Measurements from ENCODE around the gene CHST11.

The CHST11 gene

DNA sequence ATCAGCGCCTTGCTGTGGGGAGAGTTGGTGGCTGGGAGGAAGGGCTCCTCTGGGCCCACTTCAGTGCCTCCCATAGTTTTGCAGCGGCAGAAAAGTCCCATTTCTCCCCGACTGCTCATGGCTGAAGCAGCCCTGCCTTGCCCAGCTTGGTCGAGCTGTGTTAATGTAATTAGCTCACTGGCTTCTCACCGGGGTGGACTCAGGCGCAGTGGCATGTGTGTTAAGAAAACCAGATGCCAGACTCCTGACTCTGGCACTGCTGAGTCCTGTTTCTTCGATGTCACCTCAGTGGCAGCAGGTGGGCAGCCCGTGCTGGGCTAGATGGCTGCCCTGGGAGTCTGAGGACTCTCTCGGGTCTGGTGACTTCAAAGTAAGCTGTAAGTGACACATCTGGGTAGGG, 47.4 kb downstream of the CHST11 start:
- DNase-seq (ENCODE audit: low read depth), result no peak

DNA sequence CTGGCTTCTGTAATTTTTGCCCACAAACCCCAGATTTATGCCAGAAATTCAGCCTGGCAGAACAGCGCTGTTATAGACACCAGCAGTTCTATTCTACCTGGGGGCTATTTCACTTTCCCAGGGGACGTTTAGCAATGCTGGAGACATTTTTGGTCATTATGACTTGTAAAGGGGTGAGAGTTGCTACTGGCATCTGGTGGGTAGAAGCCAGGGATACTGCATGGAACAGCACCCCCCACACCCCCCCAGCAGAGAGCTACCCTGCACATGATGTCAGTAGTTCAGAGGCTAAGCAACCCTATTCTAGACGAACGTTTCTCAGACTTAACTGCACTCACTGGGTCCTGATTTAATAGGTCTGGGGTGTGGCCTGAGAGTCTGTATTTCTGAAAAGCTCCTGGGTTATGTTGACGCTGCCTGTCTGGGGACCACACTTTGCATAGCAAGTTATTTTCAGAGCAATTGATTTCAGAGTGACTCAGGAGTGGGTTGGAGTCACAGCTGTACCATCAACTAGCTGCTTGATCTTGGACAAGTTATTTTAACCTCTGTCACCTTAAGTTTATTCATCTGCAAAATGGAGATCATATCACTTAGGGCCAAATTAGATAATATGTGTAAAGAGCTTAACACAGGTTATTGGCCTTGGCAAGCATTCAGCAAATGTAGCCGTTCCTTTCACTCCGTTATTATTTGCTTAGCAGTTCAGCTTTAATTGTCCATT, 48.5 kb downstream of the CHST11 start:
- no peak for DNase-seq (ENCODE audit: low read depth)

DNA sequence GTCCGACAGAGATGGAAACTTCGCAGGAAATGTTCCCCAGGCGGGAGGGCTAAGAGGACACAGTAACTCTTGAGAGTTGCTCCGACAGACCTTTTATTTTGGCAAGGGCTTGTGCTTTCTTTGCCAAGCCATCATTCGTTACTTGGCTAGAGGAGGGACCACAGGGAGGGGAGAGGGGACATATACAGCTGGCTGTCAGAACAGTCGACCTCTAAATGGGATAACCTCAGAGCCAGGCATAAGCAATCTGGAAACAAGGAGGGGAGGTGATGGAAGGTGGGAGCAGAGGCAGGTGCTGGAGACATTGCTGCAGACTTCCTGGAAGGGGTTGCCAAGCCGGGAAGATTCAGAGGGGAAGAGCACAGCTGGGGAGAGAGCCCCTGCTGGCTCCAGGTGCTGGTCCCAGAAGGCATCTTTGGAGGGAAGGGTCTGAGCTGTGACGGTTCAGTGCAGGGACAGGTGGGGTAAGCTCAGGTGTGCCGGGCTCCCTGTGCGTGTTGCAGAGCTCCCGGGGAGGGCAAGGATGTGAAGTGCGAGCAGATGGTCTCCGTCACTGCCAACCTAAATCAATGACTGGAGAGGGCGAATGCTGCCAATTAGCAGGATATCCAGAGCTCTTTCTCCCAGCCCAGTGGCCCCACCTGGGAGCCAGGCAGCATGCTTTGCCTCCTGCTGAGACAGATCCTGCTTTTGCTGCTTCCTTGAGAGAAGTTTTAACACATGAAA, 50.1 kb downstream of the CHST11 start:
- no peak for DNase-seq (ENCODE audit: low read depth)

DNA sequence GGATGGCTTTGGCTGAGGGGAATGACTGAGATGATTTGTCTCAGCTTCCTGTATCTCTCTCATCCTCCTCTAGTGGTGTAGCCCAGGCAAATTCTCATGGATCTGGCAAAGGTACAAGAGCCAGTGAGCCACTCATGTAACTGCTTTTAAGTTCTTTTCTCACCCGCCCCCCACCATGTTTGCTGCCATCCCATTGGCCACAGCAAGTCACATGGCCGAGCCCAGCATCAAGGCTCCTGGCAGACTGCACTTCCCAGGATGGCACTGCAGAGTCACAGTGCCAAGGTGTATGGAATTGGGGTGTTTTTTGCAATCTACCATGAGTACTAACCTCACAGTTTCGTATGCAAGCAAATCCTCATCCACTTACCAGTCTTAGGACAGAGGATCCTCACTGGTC, 50.9 kb downstream of the CHST11 start:
- no peak for DNase-seq (ENCODE audit: low read depth)

DNA sequence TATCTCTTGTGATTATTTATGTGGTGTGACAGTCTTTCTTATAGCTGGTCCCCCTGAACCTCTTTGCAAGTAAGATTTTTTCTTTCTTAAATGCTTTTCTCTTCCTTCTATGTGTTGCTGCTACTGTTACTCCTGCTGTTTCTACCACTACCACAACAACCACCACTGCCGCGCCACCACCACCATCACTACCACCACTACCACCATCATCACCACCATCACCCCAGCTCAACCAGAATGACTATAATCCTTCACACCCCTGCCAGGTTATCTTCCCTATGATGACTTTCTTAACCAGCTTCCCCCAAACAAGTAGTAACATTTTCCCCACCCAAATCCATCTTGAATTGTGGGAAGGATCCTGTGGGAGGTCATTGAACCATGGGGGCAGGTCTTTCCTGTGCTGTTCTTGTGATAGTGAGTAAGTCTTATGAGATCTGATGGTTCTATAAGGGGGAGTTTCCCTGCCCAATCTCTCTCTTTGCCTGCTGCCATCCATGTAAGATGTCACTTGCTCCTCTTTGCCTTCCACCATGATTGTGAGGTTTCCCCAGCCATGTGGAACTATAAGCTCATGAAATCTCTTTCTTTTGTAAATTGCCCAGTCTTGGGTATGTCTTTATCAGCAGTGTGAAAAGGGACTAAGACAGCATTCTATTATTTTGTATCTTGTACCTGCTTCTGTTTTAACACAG, 52.2 kb downstream of the CHST11 start:
- no peak for DNase-seq (ENCODE audit: low read depth)

DNA sequence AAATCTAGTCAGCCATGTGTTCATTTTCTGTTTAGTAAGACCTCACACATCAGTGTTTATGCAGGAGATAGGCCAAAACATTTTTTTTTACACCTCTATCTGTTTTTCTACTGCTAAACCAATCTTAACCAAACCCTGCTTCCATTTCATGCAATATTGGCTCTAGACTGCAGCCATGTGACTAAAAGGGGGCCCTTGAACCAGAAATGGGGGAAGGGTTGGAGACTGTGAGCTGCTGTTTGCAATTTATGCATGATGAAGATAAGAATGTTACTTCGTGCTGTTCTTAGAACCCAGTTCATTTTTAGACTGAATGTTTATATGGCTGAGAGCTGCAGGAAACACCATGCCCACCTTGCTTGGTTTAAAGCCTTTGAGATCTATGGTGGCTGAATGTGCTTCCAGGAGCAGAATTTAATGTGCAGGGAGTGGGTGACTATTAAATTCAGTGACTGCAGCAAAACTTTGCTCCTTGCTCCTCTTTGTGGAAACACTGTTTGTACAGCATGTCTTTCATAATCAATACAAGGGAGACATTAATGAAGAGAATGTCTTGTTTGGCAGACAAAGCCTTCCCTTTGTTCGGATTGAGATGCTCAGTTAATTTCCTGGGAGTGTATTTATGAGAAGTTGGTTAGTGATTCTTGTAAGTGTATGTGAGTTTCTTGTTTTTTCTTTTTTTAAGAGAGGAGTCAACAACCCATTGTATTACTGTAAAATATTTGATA, 53.6 kb downstream of the CHST11 start:
- DNase-seq (ENCODE audit: low read depth), result no peak

DNA sequence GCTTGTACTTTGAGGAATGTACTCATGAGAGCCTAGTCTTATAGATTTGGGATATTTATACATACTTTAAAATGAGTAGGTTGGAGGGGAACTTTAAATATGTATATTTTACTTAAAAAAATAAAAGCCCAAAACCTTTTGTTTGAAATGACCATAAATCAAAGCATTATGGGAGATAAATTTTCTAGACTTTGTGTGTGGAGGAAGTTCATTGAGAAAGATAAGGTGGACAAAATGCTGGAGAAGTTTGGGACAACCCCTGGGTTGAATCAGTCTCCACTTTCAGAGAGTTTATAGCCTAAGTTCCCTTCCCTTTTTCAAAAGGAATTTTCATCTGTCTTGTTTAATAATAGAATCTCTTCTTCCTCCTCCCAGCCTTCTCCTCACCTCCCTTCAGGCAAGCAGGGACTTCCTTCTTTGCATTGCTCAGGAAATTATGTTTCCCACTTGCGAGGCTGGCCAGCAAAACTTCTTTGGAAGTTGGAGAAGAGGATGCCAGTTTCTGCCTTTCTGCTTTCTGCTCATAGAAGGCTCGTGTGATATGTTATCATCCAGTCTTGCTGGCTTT, 54.2 kb downstream of the CHST11 start:
- DNase-seq (ENCODE audit: low read depth), result no peak

DNA sequence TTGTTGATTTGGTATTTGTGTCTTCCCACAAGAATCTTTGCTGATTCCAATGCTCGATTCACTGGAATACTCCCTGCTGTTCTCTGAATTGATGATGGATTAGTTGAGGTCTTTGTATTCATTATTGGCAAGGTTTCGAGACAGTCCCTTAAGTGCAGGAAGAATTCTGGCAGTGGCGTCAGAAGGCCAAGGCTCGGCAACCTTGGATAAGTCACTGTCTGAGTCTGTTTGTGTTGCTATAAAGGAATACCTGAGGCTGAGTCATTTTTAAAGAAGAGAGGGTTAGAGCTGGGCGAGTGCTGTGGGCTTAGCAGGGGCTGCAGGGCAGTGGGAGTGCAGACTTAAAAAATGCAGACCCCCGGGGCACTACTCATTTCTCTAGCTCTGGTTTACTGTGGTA, 56.9 kb downstream of the CHST11 start:
- DNase-seq (ENCODE audit: low read depth), result no peak

DNA sequence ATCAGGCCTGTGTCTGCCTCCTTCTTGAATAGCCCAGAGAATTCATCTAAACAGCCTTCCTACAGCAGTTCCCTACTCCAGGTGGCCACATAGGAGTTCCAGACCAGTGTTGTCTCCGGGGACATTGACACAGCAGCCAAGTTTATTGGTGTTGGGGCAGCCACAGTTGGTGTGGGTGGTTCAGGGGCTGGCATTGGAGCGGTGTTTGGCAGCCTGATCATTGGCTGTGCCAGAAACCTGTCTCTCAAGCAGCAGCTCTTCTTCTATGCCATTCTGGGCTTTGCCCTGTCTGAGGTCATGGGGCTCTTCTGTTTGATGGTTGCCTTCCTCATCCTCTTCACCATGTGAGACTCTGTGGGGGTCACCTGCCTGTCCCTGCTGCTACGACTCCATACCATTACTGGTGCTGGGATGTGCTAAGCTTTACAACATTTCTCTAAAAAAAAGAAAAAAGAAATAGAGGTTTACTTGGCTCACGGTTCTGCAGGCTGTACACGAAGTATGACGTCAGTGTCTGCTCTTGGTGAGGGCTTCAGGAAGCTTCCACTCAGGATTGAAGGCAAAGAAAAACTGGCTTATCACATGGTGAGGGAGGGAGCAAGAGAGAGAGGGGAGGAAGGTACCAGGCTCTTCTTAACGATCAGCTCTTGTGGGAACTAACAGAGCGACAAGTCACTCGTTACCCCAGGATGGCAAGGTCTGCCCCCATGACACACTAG, 57.5 kb downstream of the CHST11 start:
- DNase-seq (ENCODE audit: low read depth), result no peak

DNA sequence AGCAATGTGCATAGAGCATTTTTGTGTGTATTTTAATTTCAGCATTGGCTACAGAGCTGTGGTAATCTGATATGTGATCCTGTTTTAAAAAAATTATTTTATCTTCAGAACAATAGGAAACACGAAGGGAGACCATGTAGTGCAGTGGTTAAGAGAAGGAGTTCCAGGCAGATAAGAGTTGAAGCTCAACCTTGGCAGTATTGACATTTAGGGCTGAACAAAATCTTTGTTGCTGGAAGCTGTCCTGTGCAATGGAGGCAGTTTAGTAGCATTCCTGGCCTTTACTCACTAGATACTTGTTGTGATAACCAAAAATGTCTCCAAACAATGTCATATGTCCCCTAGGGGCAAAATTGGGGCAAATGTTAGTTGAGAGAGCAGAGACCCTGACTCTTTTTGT, 59.2 kb downstream of the CHST11 start:
- DNase-seq (ENCODE audit: low read depth), result no peak

DNA sequence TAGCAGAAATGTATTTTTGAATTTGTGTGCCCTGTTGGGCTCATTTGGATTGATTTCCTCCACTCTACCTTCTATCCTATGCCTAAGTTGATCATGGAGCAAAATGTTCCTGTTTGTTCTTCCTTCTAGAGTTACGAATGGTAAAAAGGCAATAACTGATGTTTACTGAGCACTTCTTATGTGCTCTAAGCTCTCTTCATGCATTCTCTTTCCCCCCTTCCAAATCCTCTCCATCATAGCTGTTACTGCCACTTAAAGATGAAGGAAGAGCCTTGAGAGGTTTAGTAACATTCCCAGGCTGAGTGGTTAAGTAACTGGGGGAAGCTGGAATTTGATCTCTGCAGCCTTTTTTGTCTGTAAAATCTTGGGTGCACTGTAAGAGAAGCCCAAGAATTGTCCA, 60.1 kb downstream of the CHST11 start:
- DNase-seq (ENCODE audit: low read depth), result no peak

DNA sequence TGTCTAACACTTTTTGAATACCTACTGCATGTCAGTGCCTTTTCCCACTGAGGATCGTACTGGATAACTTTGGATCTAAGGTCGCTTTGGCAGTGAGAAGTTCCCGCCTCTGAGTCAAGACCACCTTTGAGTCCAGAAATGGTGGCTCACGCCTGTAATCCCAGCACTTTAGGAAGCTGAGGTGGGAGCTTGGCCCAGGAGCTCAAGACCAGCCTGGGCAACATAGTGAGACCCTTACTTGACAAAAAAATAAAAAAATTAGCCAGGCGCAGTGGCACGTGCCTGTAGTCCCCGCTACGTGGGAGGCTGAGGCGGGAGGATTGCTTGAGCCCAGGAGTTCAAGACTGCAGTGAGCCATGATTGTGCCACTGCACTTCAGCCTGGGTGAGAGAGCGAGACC, 61.1 kb downstream of the CHST11 start:
- DNase-seq (ENCODE audit: low read depth), result no peak

DNA sequence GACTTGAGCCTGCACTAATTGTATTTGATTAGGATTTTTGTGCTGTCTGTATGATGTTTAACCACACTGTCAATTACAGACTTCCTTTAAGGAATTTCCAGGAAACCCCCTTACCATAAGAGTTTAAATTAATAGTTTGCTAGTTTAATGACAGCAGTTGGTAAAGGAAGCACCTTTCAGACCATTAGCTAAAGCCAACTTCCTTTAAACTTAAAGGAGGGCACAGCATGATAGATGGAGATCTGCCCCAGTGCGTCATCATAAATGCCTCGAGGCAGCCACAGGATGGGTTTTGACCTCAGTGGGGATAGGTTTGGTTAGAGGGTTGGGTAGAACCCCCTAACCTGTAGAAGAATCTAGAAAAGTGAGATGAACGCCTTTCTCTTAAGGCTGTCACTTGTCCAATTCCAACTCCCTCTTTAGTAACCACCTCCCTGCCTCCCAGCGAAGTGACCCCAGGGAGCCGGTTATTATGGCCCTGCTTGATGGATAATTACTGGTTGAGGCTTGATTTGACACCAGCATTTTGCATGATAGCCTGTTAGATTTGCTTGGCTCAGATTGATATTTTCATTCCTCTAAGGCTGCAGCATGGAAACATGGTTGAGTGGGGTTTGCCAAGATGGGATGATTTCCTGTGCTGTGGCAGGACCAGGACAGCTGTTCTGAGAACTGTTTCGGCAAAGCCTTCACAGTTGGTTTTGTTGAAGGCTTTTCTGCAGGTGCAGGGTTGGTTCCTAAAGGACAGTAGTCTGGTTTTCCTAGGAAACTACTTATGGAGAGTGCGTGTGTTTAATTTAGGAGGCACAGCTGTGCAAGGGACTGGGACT, 62.7 kb downstream of the CHST11 start:
- peak; percentile 54 for DNase-seq (ENCODE audit: low read depth)

DNA sequence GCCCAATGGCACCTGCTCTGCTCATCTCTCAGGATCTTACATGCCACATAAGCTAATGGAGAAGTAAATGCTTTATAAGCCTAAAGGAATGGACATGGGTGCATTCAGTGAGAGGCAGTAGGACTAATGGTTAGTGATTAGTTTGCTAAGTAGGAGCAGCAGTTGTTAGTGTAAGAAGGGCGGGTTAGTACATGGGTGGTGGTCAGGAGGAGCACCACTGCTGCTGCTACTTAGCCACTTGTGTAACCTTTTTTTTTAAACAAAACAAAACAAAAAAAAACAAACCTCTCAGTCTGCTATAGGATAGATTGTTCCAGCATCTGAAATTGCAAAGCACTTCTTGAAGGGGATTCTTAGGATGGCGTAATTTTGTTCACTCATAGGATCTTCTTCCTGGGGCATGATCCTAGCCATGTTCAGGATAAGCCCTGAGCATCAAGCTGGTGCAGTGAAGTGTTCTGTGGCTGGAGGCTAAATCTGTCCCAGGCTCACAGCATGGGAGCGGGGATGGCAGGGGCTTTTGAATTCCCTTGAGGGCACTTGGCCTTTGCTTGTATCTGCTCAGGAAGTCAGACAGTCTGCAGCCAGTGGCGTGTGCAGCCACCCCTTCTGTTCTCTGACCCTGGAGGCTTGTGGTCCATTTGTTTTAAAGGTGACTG, 63.6 kb downstream of the CHST11 start:
- DNase-seq (ENCODE audit: low read depth), result no peak

DNA sequence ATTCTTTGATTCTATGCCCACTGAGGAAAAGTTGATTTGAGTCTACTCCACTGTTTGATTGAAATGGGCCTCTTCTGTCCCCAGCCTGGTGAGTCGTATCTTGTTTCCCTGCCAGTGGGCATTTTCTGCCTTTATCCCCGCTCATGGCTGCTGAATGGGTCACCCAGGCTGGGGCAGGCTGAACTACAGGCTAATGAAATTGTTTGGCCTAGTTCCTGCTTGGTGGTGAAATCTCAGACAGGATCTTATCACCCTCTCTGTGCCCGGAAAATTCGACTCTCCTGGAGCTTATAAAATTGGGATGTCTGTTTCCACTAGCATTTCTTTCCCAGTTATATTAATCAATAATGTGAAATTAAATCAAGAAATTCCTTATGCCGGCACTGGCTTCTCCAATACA, 65.0 kb downstream of the CHST11 start:
- no peak for DNase-seq (ENCODE audit: low read depth)

DNA sequence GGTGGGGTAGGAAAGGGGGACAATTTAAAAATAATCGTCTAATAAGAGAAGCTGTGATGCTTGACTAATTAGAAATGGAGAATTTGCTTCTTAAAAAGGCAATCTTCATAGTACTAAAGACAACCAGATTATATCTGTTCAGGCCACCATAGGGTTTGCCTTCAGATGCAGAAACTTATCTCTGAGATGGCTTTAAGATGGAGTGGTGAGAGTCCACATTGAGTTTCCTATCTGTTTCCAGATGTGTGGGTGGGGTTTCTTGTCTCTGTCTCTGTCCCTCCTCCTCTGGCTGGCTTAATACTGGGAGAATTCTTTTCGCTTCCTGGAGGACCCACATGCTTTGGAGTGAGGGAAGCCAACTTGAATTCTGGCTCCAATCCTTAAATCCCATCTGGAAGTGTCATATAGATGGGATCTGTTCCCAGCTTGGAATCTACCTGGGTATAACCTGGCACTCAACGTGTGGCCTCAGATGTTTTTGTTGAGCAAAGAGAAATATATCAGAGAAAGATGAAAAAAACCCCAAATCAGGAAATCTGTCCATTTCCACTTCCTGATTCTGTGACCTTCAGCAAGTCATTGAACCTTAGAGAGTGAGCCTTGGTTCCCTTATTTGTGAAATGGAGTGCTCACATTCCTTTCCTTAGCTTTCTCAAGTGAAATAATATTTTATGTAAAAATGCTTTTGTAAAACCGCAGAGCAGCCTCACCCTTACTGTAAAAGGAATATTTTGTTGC, 66.4 kb downstream of the CHST11 start:
- no peak for DNase-seq (ENCODE audit: low read depth)

DNA sequence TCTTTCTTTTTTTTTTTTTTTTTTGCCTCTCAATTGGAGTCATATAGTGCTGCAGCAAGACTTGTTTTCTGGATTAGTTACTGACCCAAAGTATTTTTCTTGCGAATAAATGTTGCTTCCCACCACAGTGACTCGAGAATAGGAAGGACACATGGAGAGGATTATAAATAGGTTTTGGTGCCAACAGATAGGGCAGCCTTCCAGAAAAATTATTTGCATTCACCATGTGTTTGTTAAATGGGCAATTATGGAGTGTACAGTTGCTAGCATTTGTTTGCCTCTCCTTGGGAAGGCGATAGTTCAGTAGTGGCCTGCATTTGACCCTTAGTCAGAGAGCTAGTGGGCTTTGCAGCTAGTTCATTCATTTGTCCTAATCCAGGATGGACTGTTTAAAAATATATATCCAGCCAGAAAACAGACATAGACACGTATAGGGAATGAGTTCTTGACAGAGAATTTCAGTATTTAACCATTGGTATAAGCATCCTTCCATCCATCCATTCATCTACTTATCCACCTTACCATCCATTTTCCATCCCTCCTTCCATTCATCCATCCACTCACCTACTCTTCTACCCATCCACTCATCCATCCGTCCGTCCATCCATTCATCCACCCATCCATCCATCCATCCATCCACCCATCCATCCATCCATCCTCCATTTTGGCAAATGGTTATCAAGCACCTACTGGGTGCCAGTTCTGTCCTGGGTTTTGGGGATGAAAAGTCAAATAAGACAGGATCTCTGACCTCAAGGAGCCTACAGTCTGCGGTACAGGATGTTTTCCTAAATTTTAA, 67.5 kb downstream of the CHST11 start:
- no peak for DNase-seq (ENCODE audit: low read depth)

DNA sequence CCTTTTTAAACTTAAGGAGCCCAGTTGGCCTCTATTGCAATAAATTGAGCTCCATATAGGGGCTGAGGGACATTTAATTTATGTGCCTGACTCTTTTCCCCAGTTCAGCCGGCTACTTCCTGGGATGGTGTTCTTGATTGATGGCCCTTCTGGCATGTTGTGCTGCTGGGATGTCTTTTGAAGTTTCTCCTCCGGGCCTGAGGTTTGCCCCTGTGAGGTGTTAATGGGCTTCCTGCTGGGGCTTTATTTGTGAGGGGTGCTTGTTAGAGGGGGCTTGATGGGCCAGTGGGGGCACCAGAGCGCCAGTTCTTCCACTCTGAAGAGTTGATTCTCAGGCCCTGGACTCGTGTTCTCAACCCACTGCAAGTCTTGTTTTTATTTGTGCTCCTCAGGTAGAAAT, 69.6 kb downstream of the CHST11 start:
- no peak for DNase-seq (ENCODE audit: low read depth)

DNA sequence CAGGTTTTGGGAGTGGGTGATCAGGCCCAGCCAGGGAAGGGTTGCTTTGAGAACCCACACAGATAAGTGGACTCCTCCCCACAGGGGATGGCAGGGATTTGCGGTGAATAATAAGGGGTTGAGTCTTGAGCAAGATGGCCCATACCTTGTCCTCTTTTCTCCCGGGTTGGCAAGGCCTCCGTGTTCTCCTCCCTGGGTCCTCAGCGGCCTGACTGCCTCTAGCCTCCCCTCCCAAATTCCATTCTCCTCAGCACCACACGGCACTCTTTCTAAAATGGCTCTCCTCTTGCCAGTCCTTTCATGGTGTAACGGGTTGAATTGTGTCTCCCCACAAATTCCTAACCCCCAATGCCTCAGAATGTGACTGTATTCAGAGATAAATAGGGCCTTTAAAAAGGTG, 70.0 kb downstream of the CHST11 start:
- no peak for DNase-seq (ENCODE audit: low read depth)

All from T-helper 22 cell (primary cell).